Large intestine (tissue), 12 donors: ENCODE measurements around the gene DCST1. TPM values are rescaled to one million over a fixed set of nuclear protein-coding genes. Genes with fewer than 3 reads are reported as not detected.
A peak's percentile ranks its signal among the peaks of the same experiment; 100 is the strongest.
"Not testable (repeated sequence)": the region's sequence is repeated elsewhere in the genome, so short reads cannot be mapped to it uniquely, and the experiment has no call there.

Experiments used
- DNase-seq, 2 donors: peaks; one replicate each; pipeline versions ENCODE4 v3.0.0 to v3.0.0-alpha.2; 2013
- H3K27ac ChIP-seq: one replicate; pipeline ENCODE4 v1.5.1; 2013; ENCODE audit warnings: low read length
- H3K27me3 ChIP-seq: 2 replicates; pipeline ENCODE4 v1.6.1; 2013; ENCODE audit warnings: low read length; ENCODE audit not compliant: control insufficient read depth, insufficient read depth
- H3K36me3 ChIP-seq: 2 replicates; pipeline ENCODE4 v1.6.1; 2013; ENCODE audit warnings: low read length; ENCODE audit not compliant: control insufficient read depth, insufficient read depth
- H3K4me1 ChIP-seq: one replicate; pipeline ENCODE4 v1.6.1; 2013; ENCODE audit warnings: low read length; ENCODE audit not compliant: control insufficient read depth, insufficient read depth
- H3K4me3 ChIP-seq: one replicate; pipeline ENCODE4 v1.5.1; 2013; ENCODE audit warnings: low read length
- H3K9me3 ChIP-seq: one replicate; pipeline ENCODE4 v1.6.1; 2013; ENCODE audit warnings: mild to moderate bottlenecking, low read depth, low read length, moderate library complexity; ENCODE audit not compliant: control insufficient read depth
- WGBS: methylation state at CpG from one replicate; pipeline ENCODE4 v1.1.5; 2013; ENCODE audit warnings: low lambda C conversion rate; ENCODE audit not compliant: insufficient coverage; 5-methylcytosine and 5-hydroxymethylcytosine counted together
- long read RNA-seq, 11 donors: transcript quantifications; one replicate each; lab custom pipeline, GENCODE V29; 2026
- polyA plus RNA-seq: library from polyadenylated mRNA; unstranded; fragments of 120-200 nt; gene quantifications from one replicate; pipeline ENCODE4 v1.2.1, GENCODE V29; 2013

DCST1 gene
- 0.88 TPM for polyA plus RNA-seq
- long read RNA-seq, donor 1, result 0 reads
- long read RNA-seq, donor 2, result 0 reads
- long read RNA-seq, donor 3, result 0 reads
- long read RNA-seq, donor 4, result 0 reads
- long read RNA-seq, donor 5, result 0 reads
- long read RNA-seq, donor 6, result 0 reads
- long read RNA-seq, donor 7, result 0 reads
- long read RNA-seq, donor 8, result 0 reads
- long read RNA-seq, donor 9, result 0 reads
- long read RNA-seq, donor 10, result 0 reads
- long read RNA-seq, donor 11, result 0 reads

- no CpG with 5 or more reads among the region's 9 CpGs for WGBS
- H3K27me3 ChIP-seq, result no peaks in the 10 kb centered on the region
- H3K4me3 ChIP-seq, result no peak within 1 kb of the TSS
- H3K4me1 ChIP-seq, result peaks cover 8% of the 10 kb centered on the region
- no peaks in the 10 kb centered on the region for H3K36me3 ChIP-seq
- no peak within 1 kb of the TSS for H3K27ac ChIP-seq
- DNase-seq, result no peak
- H3K9me3 ChIP-seq, result no peaks in the 10 kb centered on the region
Measured at GRCh38 chr1:155033524-155033923, at the start of gene DCST1, which contains the start of gene DCST2. DCST1 (plus strand) TSS chr1:155033824; CDS start chr1:155034037, 213 bp downstream. DCST2 (minus strand) TSS chr1:155033781; CDS start chr1:155033701, 80 bp downstream.

GRCh38 chr1:154986736-154987135 is 46.9 kb upstream of the DCST1 start:
- H3K4me3 ChIP-seq, H3K9me3 ChIP-seq, H3K27ac ChIP-seq, DNase-seq, H3K27me3 ChIP-seq: not testable (repeated sequence)
- no CpG with 5 or more reads among the region's 4 CpGs for WGBS
- Histone ChIP-seq H3K4me1 (peaks cover 17% of the 10 kb centered on the region), H3K36me3 (peaks cover 38% of the 10 kb centered on the region)

- no CpG with 5 or more reads among the region's 6 CpGs for WGBS
- no peak for DNase-seq
- H3K36me3 ChIP-seq, result peaks cover 38% of the 10 kb centered on the region
Measured at GRCh38 chr1:154987326-154987725, 46.3 kb upstream of the DCST1 start.

GRCh38 chr1:154988058-154988954 is 45.3 kb upstream of the DCST1 start:
- WGBS, result no CpG with 5 or more reads among the region's 17 CpGs
- H3K36me3 ChIP-seq, result peaks cover 43% of the 10 kb centered on the region
- DNase-seq, result no peak

More at GRCh38 chr1:154987326-154987725, 46.3 kb upstream of the DCST1 start:
- Histone ChIP-seq H3K4me3 (no peak overlapping the region), H3K27ac (no peak overlapping the region), H3K27me3 (no peaks in the 10 kb centered on the region), H3K4me1 (peaks cover 16% of the 10 kb centered on the region), H3K9me3 (no peaks in the 10 kb centered on the region)

GRCh38 chr1:154989195-154989860 is 44.3 kb upstream of the DCST1 start:
- no peaks in the 10 kb centered on the region for H3K9me3 ChIP-seq
- no peaks in the 10 kb centered on the region for H3K27me3 ChIP-seq
- WGBS, result no CpG with 5 or more reads among the region's 3 CpGs
- H3K4me3 ChIP-seq, result no peak overlapping the region
- peak in 1 of 2 donors; percentile 45 for DNase-seq
- peaks cover 43% of the 10 kb centered on the region for H3K36me3 ChIP-seq
- no peak overlapping the region for H3K27ac ChIP-seq
- peaks cover 12% of the 10 kb centered on the region for H3K4me1 ChIP-seq

More at GRCh38 chr1:154988058-154988954, 45.3 kb upstream of the DCST1 start:
- H3K4me3 ChIP-seq, result no peak overlapping the region
- H3K27ac ChIP-seq, result no peak overlapping the region
- peaks cover 12% of the 10 kb centered on the region for H3K4me1 ChIP-seq
- H3K9me3 ChIP-seq, result no peaks in the 10 kb centered on the region
- no peaks in the 10 kb centered on the region for H3K27me3 ChIP-seq

- peaks cover 43% of the 10 kb centered on the region for H3K36me3 ChIP-seq
- H3K9me3 ChIP-seq, result no peaks in the 10 kb centered on the region
- H3K4me3 ChIP-seq, result no peak overlapping the region
- H3K4me1 ChIP-seq, result peaks cover 12% of the 10 kb centered on the region
- H3K27me3 ChIP-seq, result no peaks in the 10 kb centered on the region
- no peak for DNase-seq
- WGBS, result no CpG with 5 or more reads among the region's 8 CpGs
- H3K27ac ChIP-seq, result no peak overlapping the region
Measured at GRCh38 chr1:154990276-154990675, 43.3 kb upstream of the DCST1 start.

GRCh38 chr1:154992721-154993571 is 40.7 kb upstream of the DCST1 start:
- no CpG with 5 or more reads among the region's 14 CpGs for WGBS
- Histone ChIP-seq H3K36me3 (peaks cover 32% of the 10 kb centered on the region), H3K27ac (no peak overlapping the region), H3K27me3 (no peaks in the 10 kb centered on the region), H3K4me3 (no peak overlapping the region), H3K9me3 (no peaks in the 10 kb centered on the region), H3K4me1 (peaks cover 12% of the 10 kb centered on the region)
- DNase-seq, result peak in 1 of 2 donors; percentile 30

GRCh38 chr1:154993572-154994268 is 39.9 kb upstream of the DCST1 start, which contains the start of gene LENEP:
LENEP (plus strand) TSS chr1:154993586; CDS start chr1:154993608, 22 bp downstream.
- Histone ChIP-seq H3K27ac (no peak within 1 kb of the TSS), H3K9me3 (no peaks in the 10 kb centered on the region), H3K4me1 (peaks cover 11% of the 10 kb centered on the region), H3K4me3 (no peak within 1 kb of the TSS), H3K36me3 (peaks cover 24% of the 10 kb centered on the region), H3K27me3 (no peaks in the 10 kb centered on the region)
- no CpG with 5 or more reads among the region's 8 CpGs for WGBS
- DNase-seq, result no peak

- Histone ChIP-seq H3K27me3 (no peaks in the 10 kb centered on the region), H3K27ac (no peak overlapping the region), H3K9me3 (peaks cover 1% of the 10 kb centered on the region), H3K4me1 (peaks cover 11% of the 10 kb centered on the region), H3K4me3 (no peak overlapping the region), H3K36me3 (peaks cover 19% of the 10 kb centered on the region)
- no peak for DNase-seq
- WGBS, result no CpG with 5 or more reads among the region's 1 CpG
Measured at GRCh38 chr1:154994269-154994587, 39.4 kb upstream of the DCST1 start.
